HG03354 (cell line): ENCODE measurements around the gene JPH3.

ENCODE experiments used
- ATAC-seq: cut with Tn5 transposase; IDR thresholded peaks from one replicate; pipeline ENCODE4 v1.9.1; 2021; ENCODE audit warnings: mild to moderate bottlenecking; ENCODE audit not compliant: unreplicated experiment, poor library complexity, severe bottlenecking

Gene JPH3

GRCh38 chr16:87595712-87596111, 6.6 kb upstream of the JPH3 start:
- ATAC-seq, result no peak

- ATAC-seq, result no peak
Measured at GRCh38 chr16:87597324-87597830, 4.9 kb upstream of the JPH3 start.

DNA sequence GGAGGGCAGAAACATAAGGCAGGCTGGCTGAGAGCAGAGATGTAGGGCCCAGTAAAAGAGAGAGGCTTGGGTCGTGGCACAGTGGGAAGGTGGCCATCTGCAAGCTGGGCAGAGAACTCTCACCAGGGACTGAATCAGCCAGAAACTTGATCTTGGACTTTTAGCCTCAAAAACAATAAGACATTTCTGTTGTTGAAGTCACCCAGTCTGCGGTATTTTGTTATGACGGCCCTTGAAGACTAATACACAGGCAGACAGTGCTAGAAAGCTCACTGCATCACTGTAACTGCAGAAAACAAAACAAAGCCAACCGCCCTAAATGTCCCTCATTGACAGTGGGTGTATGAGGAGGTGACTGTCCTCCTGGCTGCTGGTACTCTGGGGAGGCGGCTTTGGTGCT, 3.9 kb upstream of the JPH3 start:
- no peak for ATAC-seq

- ATAC-seq, result no peak
Measured at GRCh38 chr16:87600246-87600645, 2.1 kb upstream of the JPH3 start.

DNA sequence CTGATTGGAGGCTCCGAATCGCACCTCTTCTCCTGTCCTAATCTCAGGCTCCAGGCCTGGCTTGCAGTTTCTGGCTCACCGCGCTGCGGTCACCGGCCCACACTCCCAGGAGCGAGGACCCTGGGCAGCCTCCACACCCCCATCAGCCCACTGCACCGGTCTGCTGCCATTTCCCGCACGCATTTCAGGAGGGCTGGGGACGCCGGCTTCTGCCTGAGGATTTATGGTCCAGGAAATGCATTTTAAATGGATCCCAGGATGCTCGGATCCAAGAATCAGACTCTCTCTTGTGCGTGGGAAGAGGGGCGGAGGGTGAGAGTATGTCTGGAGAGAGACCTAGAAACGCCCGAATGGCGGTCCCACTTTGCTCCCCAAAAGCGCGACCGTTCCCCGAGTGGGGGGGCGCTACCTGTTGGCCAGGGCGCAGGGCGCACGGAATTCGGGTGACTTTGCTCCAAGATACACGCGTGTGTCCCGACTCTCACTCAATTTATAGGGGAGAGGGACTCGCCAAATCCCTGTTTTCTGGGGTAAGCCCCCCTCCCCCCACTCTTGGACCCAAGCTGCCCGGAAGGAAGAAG, 817 bp upstream of the JPH3 start:
- ATAC-seq, result no peak

DNA sequence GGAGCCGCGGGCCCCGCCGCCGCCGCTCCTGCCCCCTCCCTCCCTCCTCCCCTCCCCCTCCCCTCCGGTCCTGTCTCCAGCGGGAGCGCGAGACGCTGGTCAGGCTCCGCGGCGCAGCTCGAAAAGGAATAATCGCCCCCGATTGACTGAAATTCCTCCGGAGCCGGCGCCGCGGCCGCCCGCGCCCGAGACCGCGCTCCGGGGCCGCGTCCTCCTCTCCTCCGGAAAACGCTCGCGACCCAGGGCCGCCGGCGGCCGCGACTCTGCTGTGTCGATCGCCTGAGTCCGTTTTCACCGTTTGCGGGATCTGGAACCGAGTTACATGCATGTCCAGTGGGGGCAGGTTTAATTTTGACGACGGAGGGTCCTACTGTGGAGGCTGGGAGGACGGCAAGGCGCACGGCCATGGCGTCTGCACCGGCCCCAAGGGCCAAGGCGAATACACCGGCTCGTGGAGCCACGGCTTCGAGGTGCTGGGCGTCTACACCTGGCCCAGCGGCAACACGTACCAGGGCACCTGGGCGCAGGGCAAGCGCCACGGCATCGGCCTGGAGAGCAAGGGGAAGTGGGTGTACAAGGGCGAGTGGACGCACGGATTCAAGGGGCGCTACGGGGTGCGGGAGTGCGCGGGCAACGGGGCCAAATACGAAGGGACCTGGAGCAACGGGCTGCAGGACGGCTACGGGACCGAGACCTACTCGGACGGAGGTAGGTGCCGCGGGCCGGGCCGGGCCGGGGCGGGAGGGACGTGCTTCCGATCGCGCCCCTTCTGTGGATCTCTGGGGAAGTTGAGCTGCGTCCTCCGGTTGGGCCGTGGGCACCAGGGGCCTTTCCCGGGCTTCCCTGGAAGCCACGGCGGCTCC, 744 bp downstream of the JPH3 start:
- no peak for ATAC-seq

DNA sequence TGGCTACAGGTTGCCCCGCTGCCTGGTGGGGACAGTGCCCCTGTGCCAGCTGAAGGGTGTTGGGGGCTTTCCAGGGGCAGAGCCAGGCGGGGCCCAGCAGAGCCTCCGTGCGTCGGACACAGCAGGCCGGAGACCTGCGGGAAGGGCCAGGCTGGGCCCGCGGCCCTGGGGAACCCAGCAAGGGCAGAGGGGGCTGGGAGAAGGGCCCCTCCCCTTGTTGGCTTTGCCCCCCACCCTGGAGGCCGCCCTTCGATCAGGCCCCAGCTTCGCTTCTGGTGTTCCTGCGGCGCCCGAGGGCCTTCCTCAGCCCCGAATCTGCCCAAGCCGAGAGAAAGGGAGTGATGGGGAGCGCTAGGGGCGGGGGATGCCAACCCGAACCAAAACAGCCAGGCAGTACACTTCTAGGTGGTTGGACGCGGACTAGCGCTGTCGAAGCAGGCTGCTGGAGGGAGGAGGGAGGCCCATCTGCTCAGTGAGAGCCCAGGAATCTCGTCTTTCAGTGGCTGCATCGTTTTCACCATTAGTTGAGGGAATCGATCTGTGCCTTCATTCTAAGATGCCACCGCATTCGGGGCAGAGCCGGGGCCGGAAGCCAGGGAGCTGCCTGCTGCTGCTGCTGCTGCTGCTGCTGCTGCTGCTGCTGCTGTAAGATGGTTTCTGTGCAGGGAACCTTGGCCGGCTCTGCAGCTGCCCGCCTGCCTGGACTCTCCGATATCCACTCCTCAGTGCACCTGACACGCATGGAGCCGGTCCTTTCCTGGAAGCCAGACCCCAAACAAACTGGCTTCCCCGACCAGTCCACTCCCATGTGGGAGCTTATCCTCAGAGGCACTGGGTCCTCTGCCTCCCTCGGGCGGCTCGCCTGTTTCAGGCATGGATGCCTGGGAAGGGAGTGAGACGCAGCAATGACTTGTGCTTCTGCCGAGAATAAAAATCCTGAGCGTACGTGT, 1.7 kb downstream of the JPH3 start:
- ATAC-seq, result no peak

DNA sequence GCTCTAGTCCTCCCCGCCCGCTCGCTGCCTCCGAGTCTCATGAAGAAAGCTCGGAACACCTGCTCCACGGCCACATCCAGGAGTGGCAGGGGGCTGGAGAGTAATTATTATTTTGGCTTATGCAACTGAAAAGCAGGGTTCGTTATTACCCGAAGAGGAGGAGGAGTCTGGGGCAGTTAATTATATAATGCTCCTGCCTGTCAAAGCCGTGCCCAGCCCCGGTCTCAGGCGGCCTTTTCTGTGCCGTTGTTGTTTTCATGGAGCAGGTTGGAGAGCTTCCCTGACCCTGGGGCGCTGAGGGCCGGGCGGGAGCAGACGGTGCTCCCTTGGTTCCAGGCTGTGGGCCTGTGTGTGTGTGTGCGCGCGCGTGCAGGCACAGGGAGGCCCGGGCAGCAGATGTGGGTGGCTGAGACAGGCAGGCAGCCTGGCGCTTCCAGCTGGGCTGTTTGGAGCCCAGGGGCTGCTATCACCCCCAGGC, 2.4 kb downstream of the JPH3 start:
- no peak for ATAC-seq

DNA sequence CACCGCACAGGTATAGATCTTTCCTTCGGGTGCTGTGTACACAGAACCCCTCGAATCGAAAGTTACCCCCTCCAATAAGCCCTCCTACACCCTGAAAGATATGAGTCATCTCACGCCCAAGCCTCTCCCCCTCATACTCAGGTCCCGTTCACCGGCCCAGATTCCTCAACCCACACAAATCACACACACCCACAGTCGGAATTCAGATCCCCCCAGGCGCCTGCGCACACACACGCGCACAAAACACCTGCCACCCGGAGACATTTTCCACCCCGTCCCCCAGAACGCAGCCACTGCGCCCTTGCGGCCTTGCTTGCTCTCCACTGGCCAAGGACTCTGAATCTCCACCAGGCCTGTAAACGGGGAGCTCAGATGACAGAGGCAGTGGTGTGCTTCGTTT, 4.9 kb downstream of the JPH3 start:
- no peak for ATAC-seq

- ATAC-seq, result no peak
Measured at GRCh38 chr16:87607871-87608270, 5.6 kb downstream of the JPH3 start.

DNA sequence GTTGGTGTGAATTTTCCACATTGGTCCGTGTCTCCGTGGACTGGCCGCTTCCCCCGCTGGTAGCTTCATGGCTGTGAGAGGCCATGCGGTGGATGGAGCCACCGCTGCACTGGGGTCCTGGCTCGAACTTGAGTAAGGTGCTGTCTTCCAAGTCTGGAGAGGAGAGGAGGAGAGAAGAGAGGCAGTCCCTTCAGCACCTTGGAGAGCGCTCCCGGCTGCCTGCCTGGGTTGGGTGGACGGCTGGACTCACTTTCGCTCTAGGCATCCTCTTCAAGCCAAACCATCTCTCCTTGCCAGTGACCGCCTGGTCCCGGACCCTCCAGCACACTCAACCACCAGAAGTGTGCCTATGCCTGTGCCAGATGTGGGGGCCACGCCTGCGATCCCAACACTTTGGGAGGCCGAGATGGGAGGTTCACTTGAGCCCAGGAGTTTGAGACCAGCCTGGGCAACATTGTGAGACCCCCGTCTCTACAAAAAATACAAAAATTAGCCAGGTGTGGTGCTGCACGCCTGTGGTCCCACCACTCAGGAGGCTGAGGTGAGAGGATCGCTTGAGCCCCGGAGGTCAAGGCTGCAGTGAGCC, 6.2 kb downstream of the JPH3 start:
- no peak for ATAC-seq

- ATAC-seq, result no peak
Measured at GRCh38 chr16:87610026-87610425, 7.7 kb downstream of the JPH3 start.

- no peak for ATAC-seq
Measured at GRCh38 chr16:87611456-87611855, 9.1 kb downstream of the JPH3 start.

DNA sequence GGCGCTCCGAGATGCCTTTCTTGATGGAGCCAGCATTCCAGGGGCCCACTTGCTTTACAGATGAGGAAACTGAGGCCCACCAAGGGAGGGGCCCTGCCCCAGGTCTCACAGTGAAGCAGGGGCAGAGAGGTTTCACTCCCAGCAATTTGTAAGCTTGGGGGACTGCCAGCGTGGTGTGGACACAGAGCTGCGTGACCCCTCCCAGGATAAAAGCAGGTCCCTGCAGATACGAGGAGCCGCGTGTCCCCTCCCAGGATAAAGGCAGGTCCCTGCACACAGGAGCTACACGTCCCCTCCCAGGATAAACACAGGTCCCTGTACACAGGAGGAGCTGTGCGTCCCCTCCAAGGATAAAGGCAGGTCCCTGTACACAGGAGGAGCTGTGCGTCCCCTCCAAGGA, 11.7 kb downstream of the JPH3 start:
- ATAC-seq, result no peak

DNA sequence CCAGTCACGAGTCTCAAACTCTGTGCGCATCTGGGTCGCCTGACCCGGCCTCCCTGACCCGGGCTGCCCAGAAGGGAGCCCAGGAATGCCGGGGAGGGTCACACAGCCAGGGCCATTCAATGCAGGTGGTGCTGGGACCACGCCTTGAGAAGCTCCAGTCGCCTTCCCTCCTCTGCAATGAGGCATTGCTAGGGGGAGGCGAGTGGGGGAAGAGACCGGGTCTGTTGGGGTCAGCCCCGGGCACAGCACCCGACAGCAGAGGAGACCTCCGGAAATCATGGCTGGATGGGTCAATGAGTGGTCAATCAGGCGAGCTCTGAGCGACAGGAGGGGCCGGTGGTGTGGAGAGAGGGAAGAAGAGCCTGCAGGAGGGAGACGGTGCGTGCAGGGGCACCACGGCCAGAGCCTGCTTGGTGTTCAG, 13.3 kb downstream of the JPH3 start:
- ATAC-seq, result no peak

GRCh38 chr16:87616556-87616955, 14.2 kb downstream of the JPH3 start:
- ATAC-seq, result no peak

DNA sequence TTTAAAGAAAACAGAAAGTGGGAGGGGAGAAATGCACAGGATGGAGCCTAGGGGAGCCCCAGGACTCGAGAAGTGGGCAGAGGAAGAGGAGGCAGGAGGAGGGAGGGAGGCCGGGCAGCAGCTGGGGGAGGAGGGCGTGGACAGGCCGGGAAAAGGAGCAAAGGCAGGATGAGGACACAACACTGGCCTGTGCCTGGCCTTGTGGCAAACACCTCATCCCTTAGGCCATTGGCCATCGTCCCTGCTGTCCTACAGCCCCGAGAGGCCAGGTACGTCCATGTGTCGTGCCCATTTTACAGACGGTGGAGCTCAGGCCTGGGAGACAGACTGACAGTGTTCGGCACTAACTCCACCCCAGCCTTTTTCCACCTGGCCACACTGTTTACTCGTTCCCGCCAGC, 15.9 kb downstream of the JPH3 start:
- no peak for ATAC-seq

GRCh38 chr16:87619360-87620200, 17.3 kb downstream of the JPH3 start:
- no peak for ATAC-seq

GRCh38 chr16:87620201-87620495, 17.8 kb downstream of the JPH3 start:
- ATAC-seq, result no peak
